ENCODE measurements around the gene MYRIP.

MYRIP gene

DNA sequence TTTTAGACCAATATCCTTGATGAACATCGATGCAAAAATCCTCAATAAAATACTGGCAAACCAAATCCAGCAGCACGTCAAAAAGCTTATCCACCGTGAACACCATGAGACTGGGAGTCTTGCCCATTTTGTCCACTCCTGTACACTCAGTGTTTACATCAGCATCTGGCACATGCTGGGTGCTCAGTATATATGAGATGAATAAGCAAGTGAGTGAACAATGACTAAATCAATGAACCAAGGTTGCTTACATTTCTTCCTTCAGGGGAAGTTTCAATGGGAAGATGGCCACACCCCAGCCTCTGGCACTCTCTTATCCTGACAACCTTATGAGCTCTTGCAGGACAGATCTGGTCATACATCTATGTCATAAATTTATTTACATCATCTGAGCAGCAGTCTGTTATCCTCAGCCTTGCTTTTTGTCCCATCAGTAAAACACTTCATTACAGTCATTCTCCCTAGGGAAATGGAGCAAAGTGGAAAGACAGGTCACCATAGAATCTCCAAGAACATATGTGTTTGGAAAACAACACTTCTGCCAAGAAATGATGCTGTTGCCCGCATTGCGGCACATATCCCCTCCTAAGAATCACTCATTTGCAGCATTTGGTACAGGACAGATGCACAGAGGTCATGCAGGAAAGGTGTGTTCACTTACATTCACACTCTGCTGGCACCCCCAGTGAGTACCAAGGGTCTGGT, 328.3 kb downstream of the MYRIP start:
- no peak for DNase-seq

DNA sequence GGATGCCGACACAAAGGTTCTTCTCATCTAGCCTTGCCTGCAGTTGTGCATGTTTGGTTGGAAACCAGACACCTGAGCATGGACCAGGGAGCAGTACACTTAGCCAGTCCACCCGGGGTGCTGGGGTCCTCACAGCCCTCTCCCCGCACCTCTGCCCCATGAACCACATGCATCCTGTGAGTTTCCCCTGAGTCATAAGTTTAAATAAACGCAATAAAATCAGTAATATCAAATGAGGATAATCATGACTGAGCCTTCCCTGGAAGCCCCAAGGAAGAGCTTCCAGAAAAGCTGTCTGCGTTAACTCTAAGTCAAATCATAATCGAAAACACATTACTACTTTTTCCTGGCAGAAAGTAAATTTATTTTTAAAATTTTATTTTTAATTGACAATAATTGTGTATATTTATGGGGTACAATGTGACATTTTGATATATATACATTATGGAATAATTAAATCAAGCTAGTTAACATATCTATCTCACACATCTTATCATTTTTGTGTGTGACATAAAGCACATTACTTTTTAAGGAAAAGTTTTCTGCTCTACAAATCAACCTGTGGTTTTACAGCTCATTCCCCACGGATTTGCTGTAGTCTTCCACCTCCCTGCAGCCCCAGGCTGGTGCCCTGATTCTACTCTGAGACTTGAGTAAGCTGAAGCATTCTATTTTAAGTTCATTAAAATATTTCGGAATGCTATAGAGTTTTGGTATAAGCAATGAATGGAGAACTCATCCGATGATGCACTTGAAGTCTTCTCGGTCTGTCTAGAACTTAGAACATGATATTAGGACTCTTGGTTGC, 334.1 kb downstream of the MYRIP start:
- no peak for DNase-seq

DNA sequence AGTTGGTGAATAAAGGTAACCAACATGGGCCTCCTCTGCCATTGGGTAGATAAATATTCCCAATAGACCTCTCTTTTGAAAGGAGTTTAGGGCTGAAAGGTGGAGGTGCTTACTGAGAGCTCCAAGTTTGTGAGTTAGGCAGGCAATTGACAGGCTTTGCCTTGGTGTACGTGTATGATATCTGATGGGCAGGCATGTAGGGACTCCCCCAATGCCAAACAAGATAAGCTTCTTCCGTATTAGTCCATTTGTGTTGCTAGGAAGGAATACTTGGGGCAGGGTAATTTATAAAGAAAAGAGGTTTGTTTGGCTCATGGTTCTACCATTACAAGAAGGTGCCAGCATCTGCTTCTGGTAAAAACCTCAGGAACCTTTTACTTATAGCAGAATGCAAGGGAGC, 339.4 kb downstream of the MYRIP start:
- DNase-seq: no peak

DNA sequence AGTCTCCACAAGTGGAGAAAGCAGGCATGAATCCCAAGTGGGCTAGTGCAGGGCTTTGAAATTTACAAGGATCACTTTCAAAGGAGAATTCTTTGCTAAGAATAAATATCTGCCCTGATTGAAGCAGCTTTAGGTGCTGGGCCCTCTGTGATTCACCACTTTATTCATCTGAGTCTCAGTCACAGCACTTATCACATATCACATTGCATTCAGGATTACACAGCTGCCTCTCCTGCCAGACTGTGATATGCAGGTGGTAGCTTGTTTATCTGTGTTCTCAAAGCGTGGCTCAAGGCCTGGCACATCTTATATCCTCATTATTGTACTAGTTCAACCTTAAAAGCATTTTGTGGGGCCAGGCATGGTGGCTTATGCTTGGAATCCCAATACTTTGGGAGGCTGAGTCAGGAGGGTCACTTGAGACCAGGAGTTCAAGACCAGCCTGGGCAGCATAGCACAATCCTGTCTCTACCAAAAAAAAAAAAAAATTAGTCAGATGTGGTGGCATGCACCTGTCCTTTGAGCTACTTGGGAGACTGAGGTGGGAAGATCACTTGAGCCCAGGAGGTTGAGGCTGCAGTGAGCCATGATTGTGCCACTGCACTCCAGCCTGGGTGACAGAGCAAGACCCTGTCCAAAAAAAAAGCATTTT, 343.2 kb downstream of the MYRIP start:
- DNase-seq: no peak

DNA sequence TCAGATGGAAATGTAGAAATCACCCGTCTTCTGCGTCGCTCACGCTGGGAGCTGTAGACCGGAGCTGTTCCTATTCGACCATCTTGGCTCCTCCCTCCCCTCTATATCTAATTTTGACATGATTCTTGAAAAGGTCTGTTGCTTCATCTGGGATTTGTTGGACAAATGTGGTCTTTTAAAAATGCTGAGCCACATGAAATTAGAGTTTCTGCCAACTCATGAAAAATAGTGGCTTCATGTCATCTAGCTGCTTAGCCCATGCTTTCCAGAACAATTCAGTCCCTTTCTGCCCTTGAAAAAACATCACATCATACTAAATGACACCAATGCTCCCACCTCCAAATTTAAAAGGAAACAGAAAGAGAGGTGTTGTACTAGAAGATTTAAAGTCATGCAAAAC, 351.5 kb downstream of the MYRIP start:
- no peak for DNase-seq

DNA sequence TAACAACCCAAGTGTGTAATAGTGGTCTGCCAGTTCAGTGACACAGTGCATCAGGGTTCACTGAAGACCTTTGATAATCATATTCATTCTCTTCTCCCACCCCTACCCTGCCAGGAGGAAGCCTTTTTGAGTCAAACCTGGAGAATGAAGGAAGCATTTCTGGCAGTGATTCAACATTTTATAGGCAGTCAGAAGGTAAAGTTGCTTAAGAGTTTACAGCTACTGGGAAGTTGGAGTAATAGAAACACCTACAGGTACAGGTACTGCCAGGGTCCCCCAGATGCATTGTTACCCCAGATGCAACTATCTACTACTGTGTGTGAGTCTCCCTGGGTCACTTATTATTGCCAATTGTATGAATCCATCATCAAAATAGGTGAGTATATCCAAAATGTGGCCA, 353.2 kb downstream of the MYRIP start:
- no peak for DNase-seq

DNA sequence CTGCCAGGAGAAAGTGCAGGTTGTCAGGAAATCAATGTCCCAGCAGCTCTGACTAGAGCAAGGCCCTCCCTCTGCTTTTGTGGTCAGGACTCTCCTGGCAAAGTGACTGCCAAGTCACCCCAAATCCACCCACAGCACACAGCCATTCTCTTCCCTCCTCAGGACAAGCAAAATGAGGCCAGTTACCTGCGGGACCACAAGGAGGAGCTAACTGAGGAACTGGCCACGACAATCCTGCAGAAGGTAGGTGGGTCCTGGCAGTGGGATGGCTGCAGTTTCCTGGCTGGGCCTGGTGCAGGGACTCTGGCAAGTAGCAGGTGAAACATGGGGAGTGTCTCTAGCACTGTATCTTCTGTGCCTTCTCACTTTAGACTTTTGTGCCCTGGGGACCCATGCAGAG, 357.6 kb downstream of the MYRIP start:
- DNase-seq: no peak

DNA sequence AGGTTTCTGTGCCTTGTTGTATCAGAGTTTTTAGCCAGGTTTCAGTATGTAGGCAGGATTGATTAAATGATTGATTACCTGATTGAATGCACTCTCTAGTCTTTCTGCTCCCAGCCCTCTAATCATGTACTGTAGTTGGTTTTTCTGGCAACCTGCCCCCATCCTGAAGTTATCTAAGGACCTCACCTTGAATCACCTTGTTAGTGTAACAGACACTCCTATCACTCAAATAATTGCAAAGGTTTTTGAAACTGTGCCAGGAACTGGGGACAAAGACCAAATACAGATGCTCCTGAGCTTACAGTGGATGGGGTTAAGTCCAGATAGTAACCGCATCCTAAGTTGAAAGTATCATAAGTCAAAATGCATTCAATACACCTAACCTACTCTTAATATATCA, 358.5 kb downstream of the MYRIP start:
- no peak for DNase-seq

DNA sequence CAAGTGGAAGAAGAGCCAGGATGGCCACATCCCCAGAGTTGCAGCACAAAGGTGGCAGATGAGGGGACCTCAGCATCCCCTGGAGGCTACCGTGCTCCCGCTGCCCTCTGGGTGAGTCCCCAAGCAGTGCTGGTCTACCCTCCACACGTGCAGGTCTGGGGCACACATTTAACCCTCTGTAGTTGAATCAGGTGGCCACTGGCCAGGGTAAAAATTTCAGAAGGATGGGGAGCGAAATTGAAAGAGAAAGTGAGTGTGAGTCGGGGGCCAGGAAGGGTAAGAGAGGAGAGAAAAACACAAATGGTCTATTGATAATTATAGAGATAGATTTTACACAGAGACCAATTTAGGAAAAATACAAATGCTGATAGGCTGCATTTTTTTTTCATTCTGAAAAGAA, 360.6 kb downstream of the MYRIP start:
- no peak for DNase-seq

DNA sequence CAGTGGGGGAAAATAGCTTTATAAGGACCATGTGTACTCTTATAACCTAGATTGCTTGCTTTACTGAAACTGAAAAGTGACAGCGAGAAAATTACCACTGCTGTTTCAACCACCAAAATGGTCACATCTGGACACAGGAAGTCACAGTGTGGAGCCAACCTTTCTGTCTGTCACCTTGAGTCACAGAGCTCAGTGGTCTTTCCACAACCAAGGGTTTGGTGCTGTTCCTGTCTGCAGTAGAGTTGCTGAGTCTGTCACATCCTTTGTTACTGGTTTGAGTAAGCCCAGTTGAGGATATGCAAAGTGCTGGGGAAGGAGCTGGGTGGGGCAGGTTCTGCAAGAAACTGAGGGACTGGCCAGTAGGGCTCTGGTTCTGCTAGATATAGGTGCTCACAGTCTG, 361.0 kb downstream of the MYRIP start:
- no peak for DNase-seq

DNA sequence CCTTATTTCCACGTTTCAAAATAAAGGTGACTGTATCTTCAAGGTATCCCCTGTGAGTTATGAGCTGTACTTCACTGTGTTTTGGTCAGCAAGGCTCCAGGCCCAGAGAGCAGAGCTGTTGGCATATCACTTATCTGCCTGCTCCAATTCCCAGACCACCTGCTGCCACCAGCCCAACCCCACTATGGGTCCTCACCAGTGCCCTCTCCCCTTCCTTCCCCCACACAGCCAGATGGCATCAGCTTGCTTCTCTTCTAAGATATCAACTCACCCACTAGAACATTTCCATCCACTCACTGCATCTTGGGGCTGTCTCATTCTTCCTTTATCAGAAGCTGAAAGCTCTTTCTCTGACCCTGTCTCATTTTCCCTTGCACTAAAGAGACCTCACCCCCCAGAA, 363.2 kb downstream of the MYRIP start:
- DNase-seq: no peak

DNA sequence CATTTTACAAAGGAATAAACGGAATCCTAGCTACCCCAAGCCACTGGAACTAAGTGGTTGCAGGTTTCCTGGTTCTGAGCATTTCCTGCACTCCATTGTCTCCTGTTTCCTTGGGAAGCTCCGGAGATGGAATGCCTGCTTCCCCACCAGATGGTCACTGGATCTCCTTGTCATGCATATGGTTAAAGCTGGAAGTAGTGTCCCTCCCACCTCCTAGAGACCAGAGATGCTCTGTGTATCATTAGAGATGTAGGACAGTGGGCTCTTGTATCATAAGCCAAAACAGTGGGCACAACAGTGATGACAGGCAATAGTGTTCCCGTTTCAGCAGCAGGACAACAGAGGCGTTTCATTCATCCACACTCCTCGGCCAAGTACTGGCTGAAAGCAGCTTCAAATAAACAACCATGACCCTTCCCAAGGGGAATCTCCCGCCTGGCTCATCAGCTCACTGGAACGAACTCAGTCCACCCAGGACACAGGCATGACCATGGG, 363.9 kb downstream of the MYRIP start:
- no peak for DNase-seq

DNA sequence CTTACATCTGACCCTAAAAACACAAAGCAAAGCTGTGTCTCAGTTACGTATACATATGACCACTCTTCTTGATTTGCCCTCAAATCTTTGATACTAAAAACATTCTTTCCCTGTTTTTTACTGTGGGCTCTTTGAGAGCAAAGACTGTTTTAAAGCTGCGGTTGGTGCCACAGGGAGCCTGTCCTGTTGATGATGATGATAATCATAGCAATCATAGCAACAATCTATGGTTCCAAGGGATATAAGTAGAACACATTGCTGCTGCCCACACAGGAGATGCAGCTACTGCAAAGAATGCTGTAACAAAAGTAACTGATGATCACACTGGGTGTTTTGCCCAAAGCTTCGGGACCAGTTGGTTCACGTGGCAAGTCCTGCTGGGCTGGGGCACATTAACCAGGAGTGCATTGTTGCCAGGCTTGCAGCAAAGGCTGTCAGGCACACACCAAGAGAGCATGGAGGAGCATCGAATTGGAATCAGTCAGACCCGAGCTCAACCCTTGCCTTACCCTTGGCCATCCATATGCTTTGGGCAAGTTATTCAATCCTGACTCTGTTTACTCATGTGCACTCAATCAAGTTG, 368.7 kb downstream of the MYRIP start:
- no peak for DNase-seq

DNA sequence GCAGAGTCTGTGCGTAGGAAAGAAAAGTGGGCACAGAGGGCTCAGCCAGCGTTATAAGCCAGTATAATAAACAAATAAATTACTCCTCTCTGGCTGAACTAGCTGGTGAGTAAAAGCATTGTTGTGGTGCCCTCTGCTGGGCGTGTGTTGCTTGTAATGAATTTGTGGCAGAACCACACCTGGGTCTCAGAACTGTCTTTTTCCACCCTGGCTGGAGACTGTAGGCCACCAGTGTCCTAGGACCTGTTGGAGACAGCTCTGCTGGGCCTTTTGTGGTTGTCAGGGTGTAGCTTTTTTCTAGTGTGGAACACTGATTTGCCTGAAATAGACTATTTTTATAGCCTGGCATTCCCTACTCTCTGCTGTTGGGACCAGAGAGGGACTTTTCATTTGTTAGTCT, 369.6 kb downstream of the MYRIP start:
- DNase-seq: peak; percentile 53

DNA sequence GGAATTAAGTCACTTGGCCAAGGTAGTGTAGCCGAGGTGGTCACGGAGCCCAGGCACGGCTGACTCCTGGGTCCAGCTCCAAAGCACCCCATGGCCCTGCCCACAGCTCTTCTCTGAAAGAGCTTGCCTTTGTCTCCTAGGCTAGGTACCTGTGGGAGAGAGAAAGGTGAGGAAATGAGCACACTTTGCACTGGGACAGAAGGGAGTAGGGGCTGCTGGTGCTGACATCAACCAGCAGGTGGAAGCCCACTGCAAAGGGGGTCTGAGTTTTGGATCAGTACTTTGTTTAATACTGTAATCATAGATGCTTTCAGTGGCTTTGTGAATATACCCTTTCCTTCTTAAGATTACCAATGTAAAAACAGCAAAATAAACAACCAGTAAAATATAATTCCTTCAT, 371.8 kb downstream of the MYRIP start:
- no peak for DNase-seq

DNA sequence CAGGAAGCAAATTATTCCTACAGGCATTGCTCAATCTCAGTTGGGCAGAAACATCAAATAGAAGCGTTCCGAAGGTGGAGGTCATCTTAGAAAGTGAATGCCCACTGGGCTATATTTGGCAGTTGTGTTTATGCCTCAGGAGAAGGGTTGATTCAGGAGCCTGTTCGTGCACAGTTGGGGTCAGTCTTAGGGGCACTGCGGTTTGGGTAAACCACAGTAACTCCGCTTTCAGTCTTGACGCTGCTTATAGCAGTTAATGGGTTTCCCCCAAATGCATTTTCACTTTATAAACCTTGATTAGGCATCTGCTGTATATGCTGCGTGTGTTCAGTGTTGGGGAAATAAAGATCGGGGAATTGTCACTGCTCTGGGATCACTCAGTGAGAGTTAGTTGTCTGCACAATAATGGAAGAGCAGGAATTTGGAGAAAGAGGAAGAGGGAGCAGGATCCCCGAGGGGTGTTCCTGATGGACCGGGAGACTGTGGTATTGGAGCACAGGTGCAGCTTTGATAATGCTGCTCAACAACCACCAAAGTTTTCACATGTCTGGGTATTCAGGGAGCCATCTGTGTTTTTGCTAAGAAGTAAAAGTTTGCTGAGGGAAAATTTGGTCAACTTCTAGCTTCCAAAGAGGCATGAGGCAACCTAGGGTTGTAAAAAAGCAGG, 375.8 kb downstream of the MYRIP start:
- DNase-seq: no peak

DNA sequence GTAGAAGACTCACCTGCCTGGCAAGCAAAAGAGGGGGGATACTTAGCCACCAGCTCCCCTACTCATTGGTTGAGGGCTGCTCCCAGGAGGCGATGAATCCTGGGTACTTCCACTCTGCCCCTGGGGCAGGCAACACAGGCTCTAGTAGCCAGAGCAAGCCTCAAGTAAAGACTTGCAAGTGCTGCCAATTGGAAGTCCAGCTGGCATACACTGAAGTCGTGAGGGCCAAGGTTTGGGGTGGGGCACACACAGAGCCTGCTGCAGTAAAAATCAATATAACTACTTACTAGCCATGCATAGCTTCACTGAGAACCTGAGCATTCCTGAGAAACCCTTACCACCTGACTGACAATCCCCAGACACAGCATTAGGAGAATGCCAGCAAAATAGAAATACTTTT, 377.1 kb downstream of the MYRIP start:
- DNase-seq: no peak

DNA sequence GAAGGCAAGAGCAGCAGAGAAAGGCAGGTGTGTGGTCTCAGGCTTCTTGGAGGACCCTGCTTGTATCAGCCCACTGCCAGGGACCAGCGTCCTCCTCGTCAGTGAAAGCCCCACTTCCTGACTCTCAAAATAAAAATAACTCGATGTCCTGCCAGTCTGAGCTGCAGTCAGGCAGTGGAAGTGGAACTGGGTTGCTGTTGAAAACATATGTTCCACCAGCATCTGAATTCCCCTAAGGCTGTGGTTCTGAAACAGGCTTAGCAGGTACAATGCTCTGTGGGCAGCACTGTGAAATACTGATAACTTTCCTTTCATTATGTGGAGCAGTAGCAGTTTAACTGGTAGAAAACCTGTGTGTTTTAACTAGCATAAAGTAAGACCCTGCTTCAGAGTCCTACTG, 378.5 kb downstream of the MYRIP start:
- DNase-seq: no peak

DNA sequence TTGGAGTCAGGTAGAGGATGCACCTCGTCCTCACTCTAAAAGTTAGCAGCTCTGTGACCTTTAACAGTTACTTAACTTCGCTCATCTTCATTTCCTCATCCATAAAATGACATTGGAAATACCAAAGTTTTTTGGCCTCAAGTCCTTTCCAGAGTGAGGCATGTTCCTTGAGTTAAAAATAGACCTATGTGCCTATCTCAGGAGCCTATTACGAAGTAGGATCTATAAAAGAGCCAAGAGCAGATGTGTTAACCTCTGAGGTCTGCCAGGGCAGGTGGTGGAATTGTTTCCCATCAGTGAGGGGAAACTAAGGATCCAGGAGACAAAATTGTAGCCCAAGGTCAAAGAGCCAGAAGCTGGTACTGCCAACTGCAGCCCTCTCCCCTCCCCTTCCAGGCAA, 379.7 kb downstream of the MYRIP start:
- no peak for DNase-seq

DNA sequence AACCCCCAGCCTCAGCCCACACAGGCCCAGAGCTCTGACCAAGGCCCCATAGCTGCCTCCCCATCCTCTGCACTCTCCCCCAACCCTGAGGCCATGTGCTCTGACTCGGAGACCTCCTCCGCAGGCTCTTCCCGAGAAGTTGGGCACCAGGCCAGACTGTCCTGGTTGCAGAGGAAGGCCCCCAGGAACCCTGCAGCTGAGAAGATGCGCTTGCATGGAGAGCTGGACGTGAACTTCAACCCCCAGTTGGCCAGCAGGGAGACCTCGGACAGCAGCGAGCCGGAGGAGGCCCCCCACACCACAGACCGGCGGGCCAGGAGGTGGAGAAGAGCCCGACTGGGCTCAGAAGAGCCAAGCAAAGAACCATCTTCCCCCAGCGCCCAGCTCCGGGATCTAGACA, 380.6 kb downstream of the MYRIP start:
- DNase-seq: no peak

DNA sequence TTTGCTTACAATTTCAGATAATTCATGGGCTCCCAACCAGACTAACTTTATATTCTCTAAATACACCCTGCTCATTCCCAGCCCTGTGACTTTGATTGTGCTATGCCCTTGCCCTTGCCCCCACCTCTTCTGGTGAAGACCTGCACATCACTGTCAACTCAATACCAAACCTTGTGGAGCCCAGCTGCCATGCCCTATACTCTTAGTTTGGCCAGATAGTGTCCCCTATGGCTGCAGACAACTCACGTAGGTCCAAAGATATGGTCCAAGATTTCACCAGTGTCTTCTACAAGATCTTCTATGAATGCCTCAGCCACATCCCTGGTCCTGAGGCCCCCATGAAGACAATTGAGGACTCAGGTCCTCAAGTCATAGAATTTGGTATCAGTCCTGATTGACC, 381.8 kb downstream of the MYRIP start:
- no peak for DNase-seq

DNA sequence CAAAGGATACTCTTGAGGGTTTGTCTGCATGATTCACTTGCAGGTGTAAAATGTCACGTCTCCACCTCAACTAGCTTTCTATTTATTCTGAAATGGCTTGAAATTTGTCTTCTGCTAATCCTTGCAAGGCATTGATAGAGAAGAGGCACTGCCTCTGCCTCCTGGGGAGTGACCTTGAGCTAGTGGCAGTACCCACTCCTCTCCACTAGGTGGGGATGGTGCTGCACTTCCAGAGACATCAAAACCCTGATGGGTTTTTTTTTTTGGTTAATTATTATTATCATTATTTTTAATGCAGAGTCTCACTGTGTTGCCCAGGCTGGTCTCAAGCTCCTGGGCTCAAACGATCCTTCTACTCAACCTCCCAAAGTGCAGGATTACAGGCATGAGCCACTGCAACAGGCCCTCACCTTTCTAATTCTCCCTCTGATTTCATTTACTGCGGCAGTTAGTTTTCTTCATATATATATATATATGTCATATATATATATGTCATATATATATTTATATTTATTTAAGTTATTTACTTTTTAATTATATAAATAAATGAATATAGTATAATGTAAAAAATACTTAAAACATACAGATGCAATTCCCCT, 382.5 kb downstream of the MYRIP start:
- peak; percentile 67 for DNase-seq

DNA sequence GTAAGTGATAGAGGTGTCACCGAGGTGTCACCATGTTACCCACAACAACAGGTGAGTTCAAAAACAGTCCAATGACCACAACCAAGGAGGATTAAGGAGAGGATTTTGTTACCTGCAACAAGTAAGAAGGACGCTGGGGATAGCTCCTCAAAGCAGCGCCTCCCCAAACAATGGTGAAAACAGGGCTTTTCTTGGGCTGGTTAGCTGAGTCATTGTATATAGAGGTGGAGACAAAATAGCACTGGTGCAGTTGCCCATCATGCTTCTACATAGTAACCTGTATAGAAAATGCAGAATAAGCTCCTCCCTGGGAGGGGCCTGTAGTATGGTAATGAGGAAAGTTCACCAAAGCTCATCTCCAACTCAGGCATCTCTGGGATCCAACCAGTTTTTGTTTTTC, 383.2 kb downstream of the MYRIP start:
- DNase-seq: no peak

All from CD4-positive, alpha-beta T cell treated with Interleukin-17A for 4 hours (primary cell).